Medulla oblongata (tissue), 1 donor: ENCODE measurements around the gene CLDN3.

ENCODE experiments used
- DNase-seq: peaks from one replicate; pipeline ENCODE4 v3.0.0-alpha.2; 2015; ENCODE audit errors: extremely low spot score

The CLDN3 gene

GRCh38 chr7:73770860-73771670 lies 995 bp upstream of the CLDN3 start:
- no peak for DNase-seq

- no peak for DNase-seq
Measured at GRCh38 chr7:73769481-73770001, 529 bp downstream of the CLDN3 start.

GRCh38 chr7:73768641-73769480 lies 1.2 kb downstream of the CLDN3 start:
- no peak for DNase-seq

GRCh38 chr7:73766556-73767229 lies 3.4 kb downstream of the CLDN3 start:
- DNase-seq: no peak

GRCh38 chr7:73762659-73762999 lies 7.4 kb downstream of the CLDN3 start:
- DNase-seq: no peak

GRCh38 chr7:73761854-73762658 lies 8.0 kb downstream of the CLDN3 start:
- DNase-seq: no peak

GRCh38 chr7:73758581-73759138 lies 11.4 kb downstream of the CLDN3 start:
- no peak for DNase-seq

GRCh38 chr7:73749931-73750776 lies 19.9 kb downstream of the CLDN3 start:
- peak; percentile 28 for DNase-seq

GRCh38 chr7:73746378-73746777 lies 23.7 kb downstream of the CLDN3 start:
- no peak for DNase-seq

GRCh38 chr7:73742753-73743641 lies 27.1 kb downstream of the CLDN3 start:
- DNase-seq: peak; percentile 45

- DNase-seq: no peak
Measured at GRCh38 chr7:73742338-73742752, 27.7 kb downstream of the CLDN3 start.

- no peak for DNase-seq
Measured at GRCh38 chr7:73741600-73741999, 28.5 kb downstream of the CLDN3 start.

- DNase-seq: no peak
Measured at GRCh38 chr7:73740771-73741170, 29.3 kb downstream of the CLDN3 start.

GRCh38 chr7:73740212-73740611 lies 29.9 kb downstream of the CLDN3 start:
- DNase-seq: no peak

- DNase-seq: peak; percentile 18
Measured at GRCh38 chr7:73739387-73739767, 30.7 kb downstream of the CLDN3 start.

- peak; percentile 98 for DNase-seq
Measured at GRCh38 chr7:73738612-73739386, 31.3 kb downstream of the CLDN3 start, which contains the start of gene ABHD11. ABHD11 (minus strand) TSS chr7:73738802; CDS start chr7:73738770, 32 bp downstream.

- DNase-seq: peak; percentile 58
Measured at GRCh38 chr7:73738220-73738611, 31.9 kb downstream of the CLDN3 start.
